ENCODE measurements around the gene SPRED1.

The SPRED1 gene

DNA sequence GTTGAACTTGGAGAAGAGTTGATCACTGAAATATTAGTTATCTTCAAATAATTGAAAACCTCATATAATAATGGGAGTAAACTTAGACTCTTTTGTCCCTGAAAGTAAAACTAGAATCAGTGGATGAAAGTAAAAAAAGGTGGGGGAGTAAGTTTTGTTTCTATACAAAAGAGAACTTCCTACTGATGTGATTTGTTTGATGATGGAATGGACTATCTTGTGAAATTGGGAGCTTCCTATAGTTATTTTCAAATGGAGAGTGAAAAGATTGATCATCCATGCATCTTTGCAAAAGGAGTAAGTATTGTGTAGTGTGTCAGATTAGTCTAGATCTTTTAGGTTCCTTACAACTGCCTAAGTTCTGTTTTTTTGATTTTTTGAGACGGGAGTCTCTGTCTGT lies 28.4 kb downstream of the SPRED1 start:
- Mint-ChIP-seq H3K4me1 (ENCODE audit: low read depth) (no peaks in the 10 kb centered on the region), H3K9me3 (no peaks in the 10 kb centered on the region), H3K27ac (no peak overlapping the region), H3K36me3 (ENCODE audit: low read depth) (no peaks in the 10 kb centered on the region), H3K4me3 (no peak overlapping the region), H3K27me3 (ENCODE audit: low read depth) (peaks cover 12% of the 10 kb centered on the region)

GRCh38 chr15:38283010-38283409 lies 30.4 kb downstream of the SPRED1 start:
- Mint-ChIP-seq H3K27ac (no peak overlapping the region), H3K4me3 (no peak overlapping the region), H3K9me3 (no peaks in the 10 kb centered on the region), H3K27me3 (ENCODE audit: low read depth) (peaks cover 19% of the 10 kb centered on the region), H3K4me1 (ENCODE audit: low read depth) (no peaks in the 10 kb centered on the region), H3K36me3 (ENCODE audit: low read depth) (no peaks in the 10 kb centered on the region)

GRCh38 chr15:38285456-38285855 lies 32.8 kb downstream of the SPRED1 start:
- no peak overlapping the region for H3K27ac Mint-ChIP-seq
- no peaks in the 10 kb centered on the region for H3K4me1 Mint-ChIP-seq (ENCODE audit: low read depth)
- peaks cover 24% of the 10 kb centered on the region for H3K27me3 Mint-ChIP-seq (ENCODE audit: low read depth)
- H3K36me3 Mint-ChIP-seq (ENCODE audit: low read depth): no peaks in the 10 kb centered on the region
- H3K9me3 Mint-ChIP-seq: no peaks in the 10 kb centered on the region
- no peak overlapping the region for H3K4me3 Mint-ChIP-seq

DNA sequence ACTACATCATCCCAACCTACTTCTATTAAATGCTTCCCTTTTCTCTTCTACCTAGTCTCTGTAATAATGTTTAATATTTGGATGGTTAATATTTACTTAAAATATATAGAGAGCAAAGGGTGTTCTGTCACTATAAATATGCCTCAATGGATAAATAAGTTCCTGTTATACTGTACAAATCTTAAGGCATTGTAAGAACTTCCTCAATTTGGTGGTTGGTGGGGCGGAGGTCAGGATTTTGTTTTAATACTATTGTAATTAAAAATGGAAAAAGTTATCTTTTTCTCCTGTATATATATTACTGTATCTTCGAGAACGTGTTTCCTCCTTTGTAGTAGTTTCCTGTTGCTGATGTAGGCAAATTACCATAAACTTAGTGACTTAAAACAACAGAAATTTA lies 41.5 kb downstream of the SPRED1 start:
- H3K4me3 Mint-ChIP-seq: no peak overlapping the region

DNA sequence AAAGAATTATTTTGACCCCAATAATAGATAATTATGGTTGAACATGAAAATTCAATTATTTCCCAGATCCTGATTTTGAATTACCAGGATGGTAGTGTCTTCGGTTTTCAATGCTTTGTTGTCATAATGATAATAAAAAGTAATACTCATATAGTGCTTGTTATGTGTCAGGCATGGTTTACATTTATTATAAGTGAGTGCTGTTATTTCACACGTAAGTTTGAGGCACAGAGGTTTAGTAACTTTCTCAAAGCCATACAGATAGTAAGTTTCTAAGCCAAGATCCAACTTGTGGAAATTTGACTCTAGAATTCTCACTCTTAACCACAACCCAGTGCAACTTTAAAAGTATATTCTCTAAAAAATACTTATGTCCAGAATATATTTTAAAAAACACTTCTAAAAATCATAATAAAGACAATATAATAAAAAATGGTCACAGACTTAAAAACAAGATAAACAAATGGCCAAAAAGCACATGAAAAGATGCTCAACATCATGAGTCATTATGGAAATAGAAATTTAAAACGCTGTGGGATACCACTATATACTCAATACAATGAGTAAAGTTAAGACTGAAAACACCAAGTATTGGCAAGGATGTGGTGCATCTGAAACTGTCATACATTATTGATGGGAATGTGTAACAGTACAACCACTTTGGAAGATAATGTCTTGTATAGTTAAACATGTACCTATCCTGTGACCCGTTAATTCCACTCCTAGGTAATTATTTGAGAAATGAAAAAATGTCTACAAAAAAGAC lies 45.2 kb downstream of the SPRED1 start:
- H3K9me3 Mint-ChIP-seq: no peaks in the 10 kb centered on the region
- no peak overlapping the region for H3K4me3 Mint-ChIP-seq
- peaks cover 4% of the 10 kb centered on the region for H3K4me1 Mint-ChIP-seq (ENCODE audit: low read depth)
- H3K36me3 Mint-ChIP-seq (ENCODE audit: low read depth): no peaks in the 10 kb centered on the region
- no peak overlapping the region for H3K27ac Mint-ChIP-seq
- peaks cover 24% of the 10 kb centered on the region for H3K27me3 Mint-ChIP-seq (ENCODE audit: low read depth)

More for the DNA sequence above, 41.5 kb downstream of the SPRED1 start:
- H3K9me3 Mint-ChIP-seq: no peaks in the 10 kb centered on the region
- no peak overlapping the region for H3K27ac Mint-ChIP-seq
- peaks cover 18% of the 10 kb centered on the region for H3K27me3 Mint-ChIP-seq (ENCODE audit: low read depth)
- H3K36me3 Mint-ChIP-seq (ENCODE audit: low read depth): no peaks in the 10 kb centered on the region
- no peaks in the 10 kb centered on the region for H3K4me1 Mint-ChIP-seq (ENCODE audit: low read depth)

DNA sequence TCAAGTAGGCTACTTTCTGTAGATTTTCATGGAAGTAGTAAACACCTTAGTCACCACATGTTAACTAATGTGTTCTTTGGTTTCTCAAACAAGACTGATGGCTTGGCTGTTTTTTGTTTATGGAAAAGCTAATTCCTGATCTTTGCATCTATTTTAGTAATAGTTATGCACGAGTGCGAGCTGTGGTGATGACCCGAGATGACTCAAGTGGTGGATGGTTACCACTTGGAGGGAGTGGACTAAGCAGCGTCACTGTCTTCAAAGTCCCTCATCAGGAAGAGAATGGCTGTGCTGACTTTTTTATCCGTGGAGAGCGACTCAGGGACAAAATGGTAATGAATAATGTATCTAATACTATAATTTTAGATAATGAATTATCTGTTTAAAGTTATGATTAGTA lies 46.6 kb downstream of the SPRED1 start:
- Mint-ChIP-seq H3K9me3 (no peaks in the 10 kb centered on the region), H3K27ac (no peak overlapping the region), H3K4me3 (no peak overlapping the region), H3K36me3 (ENCODE audit: low read depth) (no peaks in the 10 kb centered on the region), H3K4me1 (ENCODE audit: low read depth) (peaks cover 4% of the 10 kb centered on the region), H3K27me3 (ENCODE audit: low read depth) (peaks cover 19% of the 10 kb centered on the region)

GRCh38 chr15:38300395-38300794 lies 47.8 kb downstream of the SPRED1 start:
- no peaks in the 10 kb centered on the region for H3K36me3 Mint-ChIP-seq (ENCODE audit: low read depth)
- no peak overlapping the region for H3K27ac Mint-ChIP-seq
- peaks cover 19% of the 10 kb centered on the region for H3K27me3 Mint-ChIP-seq (ENCODE audit: low read depth)
- H3K9me3 Mint-ChIP-seq: no peaks in the 10 kb centered on the region
- no peak overlapping the region for H3K4me3 Mint-ChIP-seq
- H3K4me1 Mint-ChIP-seq (ENCODE audit: low read depth): peaks cover 4% of the 10 kb centered on the region

- Mint-ChIP-seq H3K4me1 (ENCODE audit: low read depth) (peaks cover 4% of the 10 kb centered on the region), H3K9me3 (no peaks in the 10 kb centered on the region), H3K27ac (no peak overlapping the region), H3K27me3 (ENCODE audit: low read depth) (peaks cover 15% of the 10 kb centered on the region), H3K36me3 (ENCODE audit: low read depth) (no peaks in the 10 kb centered on the region), H3K4me3 (no peak overlapping the region)
These were observed 51.8 kb downstream of the SPRED1 start for GRCh38 chr15:38304481-38304880.

DNA sequence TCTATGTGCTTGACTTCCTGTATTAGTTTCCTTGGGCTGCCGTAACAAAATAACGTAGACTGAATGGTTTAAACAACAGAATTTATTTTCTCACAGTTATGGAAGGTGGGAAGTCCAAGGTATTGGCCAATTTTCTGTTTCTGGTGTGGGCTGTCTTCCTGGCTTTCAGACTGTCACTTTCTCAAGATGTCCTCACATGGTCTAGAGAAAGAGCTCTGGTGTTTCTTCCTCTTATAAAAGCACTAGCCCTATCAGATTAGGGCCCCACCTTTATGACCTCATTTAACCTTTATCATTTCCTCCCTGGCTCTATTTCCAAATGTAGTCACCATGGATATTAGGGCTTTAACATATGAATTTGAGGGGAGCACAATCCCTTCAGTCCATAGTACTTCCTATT lies 54.6 kb downstream of the SPRED1 start:
- peaks cover 25% of the 10 kb centered on the region for H3K27me3 Mint-ChIP-seq (ENCODE audit: low read depth)
- H3K4me3 Mint-ChIP-seq: no peak overlapping the region
- H3K9me3 Mint-ChIP-seq: no peaks in the 10 kb centered on the region

GRCh38 chr15:38307861-38308641 lies 55.4 kb downstream of the SPRED1 start:
- Mint-ChIP-seq H3K9me3 (no peaks in the 10 kb centered on the region), H3K4me1 (ENCODE audit: low read depth) (no peaks in the 10 kb centered on the region), H3K27me3 (ENCODE audit: low read depth) (peaks cover 29% of the 10 kb centered on the region), H3K4me3 (no peak overlapping the region), H3K36me3 (ENCODE audit: low read depth) (no peaks in the 10 kb centered on the region), H3K27ac (no peak overlapping the region)

More for the DNA sequence above, 54.6 kb downstream of the SPRED1 start:
- peaks cover 4% of the 10 kb centered on the region for H3K4me1 Mint-ChIP-seq (ENCODE audit: low read depth)
- no peak overlapping the region for H3K27ac Mint-ChIP-seq
- no peaks in the 10 kb centered on the region for H3K36me3 Mint-ChIP-seq (ENCODE audit: low read depth)

DNA sequence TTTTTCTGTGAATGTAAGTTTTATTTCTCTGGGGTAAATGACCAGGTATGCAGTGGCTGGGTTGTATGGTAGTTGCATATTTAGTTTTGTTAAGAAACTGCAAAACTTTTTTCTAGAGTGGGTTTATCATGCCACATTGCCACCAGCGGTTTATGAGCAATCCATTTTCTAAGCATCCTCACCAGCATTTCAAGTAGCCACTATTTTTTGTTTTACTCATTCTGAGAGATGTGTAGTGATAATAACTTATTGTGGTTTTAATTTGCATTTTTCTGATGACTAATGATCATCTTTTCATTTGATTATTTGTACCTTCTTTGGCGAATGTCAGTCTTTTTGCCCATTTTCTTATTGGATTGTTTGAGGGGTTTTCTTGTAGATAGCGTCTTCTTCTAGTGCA lies 56.2 kb downstream of the SPRED1 start:
- H3K4me1 Mint-ChIP-seq (ENCODE audit: low read depth): no peaks in the 10 kb centered on the region
- H3K27me3 Mint-ChIP-seq (ENCODE audit: low read depth): peaks cover 31% of the 10 kb centered on the region
- H3K4me3 Mint-ChIP-seq: no peak overlapping the region
- H3K36me3 Mint-ChIP-seq (ENCODE audit: low read depth): no peaks in the 10 kb centered on the region
- H3K27ac Mint-ChIP-seq: no peak overlapping the region
- no peaks in the 10 kb centered on the region for H3K9me3 Mint-ChIP-seq

GRCh38 chr15:38312190-38312589 lies 59.6 kb downstream of the SPRED1 start:
- H3K27ac Mint-ChIP-seq: no peak overlapping the region
- H3K4me1 Mint-ChIP-seq (ENCODE audit: low read depth): no peaks in the 10 kb centered on the region
- H3K9me3 Mint-ChIP-seq: no peaks in the 10 kb centered on the region
- no peak overlapping the region for H3K4me3 Mint-ChIP-seq
- H3K36me3 Mint-ChIP-seq (ENCODE audit: low read depth): no peaks in the 10 kb centered on the region
- H3K27me3 Mint-ChIP-seq (ENCODE audit: low read depth): peaks cover 30% of the 10 kb centered on the region

- H3K27me3 Mint-ChIP-seq (ENCODE audit: low read depth): peaks cover 25% of the 10 kb centered on the region
- H3K27ac Mint-ChIP-seq: no peak overlapping the region
These were observed 63.7 kb downstream of the SPRED1 start for GRCh38 chr15:38316311-38316710.

DNA sequence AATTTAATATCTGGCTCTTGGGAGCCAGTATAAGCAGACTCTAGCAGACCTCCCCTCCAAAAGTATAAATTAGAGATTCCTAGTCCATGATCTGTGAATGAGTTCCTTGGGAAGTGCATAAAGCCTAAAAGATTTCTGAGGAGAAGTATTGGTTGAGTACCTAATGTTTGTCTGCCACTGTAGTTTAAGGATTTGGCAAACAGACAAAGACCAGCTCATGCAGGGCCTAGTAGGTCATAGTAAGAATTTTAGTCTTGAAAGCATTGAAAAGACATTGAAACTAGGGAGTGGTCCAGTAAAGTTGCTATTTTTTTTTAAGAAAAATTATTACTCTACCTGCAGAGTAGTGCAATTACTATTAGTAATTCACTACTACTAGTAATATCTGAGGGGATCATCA lies 67.5 kb downstream of the SPRED1 start:
- Mint-ChIP-seq H3K4me3 (no peak overlapping the region), H3K9me3 (no peaks in the 10 kb centered on the region), H3K4me1 (ENCODE audit: low read depth) (no peaks in the 10 kb centered on the region), H3K27me3 (ENCODE audit: low read depth) (peaks cover 12% of the 10 kb centered on the region), H3K36me3 (ENCODE audit: low read depth) (no peaks in the 10 kb centered on the region), H3K27ac (no peak overlapping the region)

More at GRCh38 chr15:38316311-38316710, 63.7 kb downstream of the SPRED1 start:
- Mint-ChIP-seq H3K36me3 (ENCODE audit: low read depth) (no peaks in the 10 kb centered on the region), H3K9me3 (no peaks in the 10 kb centered on the region), H3K4me3 (no peak overlapping the region), H3K4me1 (ENCODE audit: low read depth) (no peaks in the 10 kb centered on the region)

- H3K9me3 Mint-ChIP-seq: no peaks in the 10 kb centered on the region
- H3K36me3 Mint-ChIP-seq (ENCODE audit: low read depth): no peaks in the 10 kb centered on the region
- no peak overlapping the region for H3K4me3 Mint-ChIP-seq
- H3K4me1 Mint-ChIP-seq (ENCODE audit: low read depth): no peaks in the 10 kb centered on the region
- no peak overlapping the region for H3K27ac Mint-ChIP-seq
- H3K27me3 Mint-ChIP-seq (ENCODE audit: low read depth): peaks cover 8% of the 10 kb centered on the region
These were observed 68.2 kb downstream of the SPRED1 start for GRCh38 chr15:38320866-38321265.

Measured in T-helper 1 cell treated with Interleukin-12 subunit alpha and Interleukin-12 subunit beta and Interleukin-4 antibody, amounts not matched to agents 30 μg/mL and 1 μg/mL, for 36 hours (primary cell).